Hindlimb muscle (tissue), 1 donor: Measurements from ENCODE around the gene SLC39A1. TPM values are rescaled to one million over a fixed set of nuclear protein-coding genes. Genes with fewer than 3 reads are reported as not detected.

Source experiments
- DNase-seq: peaks from one replicate; pipeline ENCODE4 v3.0.0-alpha.2; 2013
- polyA plus RNA-seq: library from polyadenylated mRNA; unstranded; fragments of 120-200 nt; gene quantifications from one replicate; pipeline ENCODE4 v1.2.1, GENCODE V29; 2013; ENCODE audit not compliant: insufficient read length

The SLC39A1 gene
- polyA plus RNA-seq, 1 donor: 43.9 TPM

- no peak for DNase-seq
These were observed 13.5 kb upstream of the SLC39A1 start for GRCh38 chr1:153976819-153977249.

DNA sequence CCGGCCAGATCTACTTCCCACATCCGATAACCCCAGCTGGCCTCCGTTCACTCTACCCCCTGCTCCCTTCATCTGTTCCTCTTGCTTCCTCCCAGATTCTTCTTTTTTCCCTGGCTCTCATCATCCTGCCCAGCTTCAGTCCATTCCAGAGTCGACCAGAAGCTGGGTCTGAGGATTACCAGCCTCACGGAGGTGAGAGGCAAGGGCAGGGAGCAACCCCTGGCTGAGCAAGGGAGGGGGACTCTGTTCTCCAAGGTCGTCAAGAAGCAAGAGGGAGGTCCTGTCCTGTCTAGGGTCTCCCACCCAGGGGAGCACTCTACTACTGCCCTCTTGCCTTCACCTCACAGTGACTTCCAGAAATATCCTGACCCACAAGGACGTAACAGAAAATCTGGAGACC, 10.2 kb upstream of the SLC39A1 start:
- DNase-seq: no peak

DNA sequence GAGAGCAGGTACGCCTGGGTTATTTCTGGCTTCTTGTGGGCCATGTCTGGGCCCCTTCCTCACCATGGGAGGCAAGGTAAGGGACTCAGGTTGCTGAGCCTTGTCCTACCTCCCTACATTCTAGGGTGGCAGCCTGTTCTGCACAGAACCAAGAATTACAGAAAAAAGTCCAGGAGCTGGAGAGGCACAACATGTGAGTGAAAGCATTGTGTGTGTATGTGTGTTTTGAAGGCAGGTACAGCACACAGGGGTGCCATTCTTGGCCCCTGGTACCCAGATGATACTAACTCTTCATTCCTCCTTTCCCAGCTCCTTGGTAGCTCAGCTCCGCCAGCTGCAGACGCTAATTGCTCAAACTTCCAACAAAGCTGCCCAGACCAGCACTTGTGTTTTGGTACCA, 9.7 kb upstream of the SLC39A1 start:
- no peak for DNase-seq

GRCh38 chr1:153970346-153970745, 7.0 kb upstream of the SLC39A1 start:
- no peak for DNase-seq

- no peak for DNase-seq
These were observed 5.6 kb upstream of the SLC39A1 start for GRCh38 chr1:153968972-153969371.

DNA sequence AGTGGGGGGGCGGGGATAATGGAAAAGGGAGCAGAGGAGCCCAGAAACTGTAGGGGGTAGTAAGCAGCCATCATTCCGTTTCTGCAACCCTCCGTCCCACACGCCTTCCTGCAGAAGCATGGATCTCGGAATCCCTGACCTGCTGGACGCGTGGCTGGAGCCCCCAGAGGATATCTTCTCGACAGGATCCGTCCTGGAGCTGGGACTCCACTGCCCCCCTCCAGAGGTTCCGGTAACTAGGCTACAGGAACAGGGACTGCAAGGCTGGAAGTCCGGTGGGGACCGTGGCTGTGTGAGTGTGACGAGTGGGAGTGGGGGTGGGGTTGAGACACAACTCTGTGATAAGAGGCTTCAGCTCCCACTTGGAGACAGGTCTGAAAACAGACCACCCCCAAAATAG, 5.1 kb upstream of the SLC39A1 start:
- DNase-seq: no peak

DNA sequence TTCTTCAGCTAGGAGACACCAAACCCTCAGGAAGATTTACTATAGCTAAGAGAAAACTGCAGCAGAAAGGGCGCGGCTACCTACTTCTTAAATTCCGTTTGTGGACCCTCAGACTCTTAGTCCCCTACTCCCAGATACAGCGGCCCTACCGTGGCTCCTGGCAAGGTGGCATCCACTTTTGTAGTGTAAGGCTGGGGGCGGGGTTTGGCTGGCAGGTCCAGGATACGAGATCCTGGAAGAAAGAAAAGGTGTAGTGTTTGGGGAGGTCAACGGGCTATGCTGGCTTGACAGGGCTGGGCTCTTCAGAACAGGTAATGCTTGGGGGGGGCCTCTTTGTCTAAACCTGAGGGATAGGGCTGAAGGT, 4.6 kb upstream of the SLC39A1 start:
- no peak for DNase-seq

DNA sequence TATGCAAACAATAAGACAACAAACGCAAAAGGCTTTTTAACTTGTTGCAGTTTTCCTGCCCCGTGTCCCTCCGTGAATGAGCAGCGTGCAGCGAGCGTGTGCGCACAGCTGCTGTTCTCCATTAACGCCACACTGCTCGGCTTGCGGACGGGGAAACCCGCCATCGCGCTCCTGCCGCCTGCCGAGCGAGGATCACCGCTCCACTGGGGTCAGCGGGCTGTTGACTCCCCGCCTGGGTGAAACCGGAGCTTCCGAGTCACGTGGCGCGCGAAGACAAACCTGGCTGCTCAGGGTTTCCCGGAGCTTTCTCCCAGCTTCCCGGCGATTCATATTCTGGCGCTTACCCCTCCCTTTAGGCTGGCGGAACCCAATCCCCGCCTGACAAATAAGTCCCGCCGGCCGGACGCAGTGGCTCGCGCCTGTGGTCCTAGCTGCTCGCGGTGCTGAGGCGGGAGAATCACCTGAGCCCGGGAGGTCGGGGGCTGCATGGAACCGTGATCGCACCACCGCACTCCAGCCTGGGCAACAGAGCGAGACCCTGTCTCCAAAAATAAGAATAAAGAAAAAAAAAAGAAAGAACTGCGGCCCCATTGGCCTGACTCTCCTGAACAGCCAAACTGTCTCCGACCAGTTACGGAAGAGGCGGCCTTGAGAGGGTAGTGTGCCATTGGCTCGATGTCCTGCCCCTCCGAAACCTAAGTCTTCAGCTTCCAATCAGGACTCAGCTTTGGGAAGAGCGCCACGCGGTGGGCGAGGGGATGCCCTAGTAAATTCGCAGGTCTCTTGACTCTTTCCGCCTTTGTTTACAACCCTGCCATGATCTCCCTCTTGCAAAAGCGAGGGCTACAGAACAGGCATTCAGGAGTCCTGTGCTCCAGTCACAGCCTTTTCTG, 4.0 kb upstream of the SLC39A1 start, which contains the start of gene CREB3L4:
Gene CREB3L4 (plus strand): TSS at position 796 of the 893 bp plus-strand sequence. CDS start 624 bp downstream, outside the sequence.
- peak; percentile 96 for DNase-seq

- DNase-seq: peak; percentile 48
These were observed 554 bp upstream of the SLC39A1 start for GRCh38 chr1:153963850-153964331.

GRCh38 chr1:153962088-153963029, 978 bp downstream of the SLC39A1 start:
- no peak for DNase-seq

DNA sequence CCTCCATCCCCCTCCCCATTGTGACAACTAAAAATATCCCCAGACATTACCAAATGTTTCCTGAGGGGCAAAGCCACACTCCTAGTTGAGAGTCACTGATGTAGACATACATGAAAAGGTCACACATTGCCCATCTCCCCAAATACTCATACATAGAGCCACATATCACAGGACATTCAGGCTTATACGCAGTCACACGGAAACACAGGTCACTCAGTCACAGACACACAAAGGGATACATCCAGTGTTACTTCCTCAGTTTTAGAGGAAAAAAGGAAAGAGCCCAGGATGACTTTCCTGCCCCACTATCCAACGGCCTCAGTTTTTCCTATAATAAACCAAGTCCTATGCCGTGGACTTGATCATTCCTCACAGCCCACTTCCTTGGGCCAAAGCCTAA, 1.9 kb downstream of the SLC39A1 start:
- no peak for DNase-seq

DNA sequence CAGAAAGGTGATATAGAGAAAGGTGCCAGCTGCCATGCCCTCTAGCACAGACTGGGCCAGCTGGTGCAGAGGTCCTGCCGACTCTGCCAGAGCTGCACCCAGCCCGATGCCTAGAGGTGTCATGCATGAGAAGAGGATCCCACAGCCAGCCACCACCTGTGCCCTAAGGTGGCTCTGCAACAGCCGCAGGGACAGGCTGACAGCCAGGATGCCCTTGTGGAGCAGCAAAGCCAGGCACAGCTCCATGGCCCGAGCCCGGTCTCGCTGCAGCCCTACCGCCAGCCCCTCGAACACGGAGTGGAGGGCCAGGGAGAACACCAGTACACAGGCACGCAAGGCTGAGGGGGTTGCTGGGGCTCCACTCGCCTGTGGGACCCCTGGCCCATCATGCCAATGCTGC, 3.1 kb downstream of the SLC39A1 start:
- no peak for DNase-seq

DNA sequence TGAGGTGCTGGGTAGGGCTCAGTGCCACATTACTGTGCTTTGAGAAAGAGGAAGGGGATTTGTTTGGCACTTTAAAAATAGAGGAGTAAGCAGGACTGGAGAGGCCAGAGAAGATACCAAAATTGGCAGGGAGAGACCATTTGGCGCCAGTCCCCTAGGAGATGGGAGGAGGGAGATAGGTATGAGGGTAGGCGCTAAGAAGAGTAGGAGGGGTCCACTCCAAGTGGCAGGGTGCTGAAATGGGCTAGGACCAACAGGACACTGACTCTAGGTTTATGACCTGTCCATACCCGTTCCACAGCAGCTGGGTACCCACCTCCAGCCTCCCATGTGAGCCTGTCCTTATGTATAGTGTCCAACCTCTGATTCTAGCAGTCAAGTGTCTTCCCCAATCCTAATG, 3.9 kb downstream of the SLC39A1 start:
- no peak for DNase-seq

- no peak for DNase-seq
These were observed 4.4 kb downstream of the SLC39A1 start for GRCh38 chr1:153958961-153959260.

- peak; percentile 98 for DNase-seq
These were observed 5.0 kb downstream of the SLC39A1 start, which contains the start of gene CRTC2 for GRCh38 chr1:153958111-153958960. TSS of gene CRTC2 (minus strand) at chr1:153958612. CDS start at chr1:153958497, 115 bp downstream.

- no peak for DNase-seq
These were observed 5.6 kb downstream of the SLC39A1 start for GRCh38 chr1:153957744-153958110.

DNA sequence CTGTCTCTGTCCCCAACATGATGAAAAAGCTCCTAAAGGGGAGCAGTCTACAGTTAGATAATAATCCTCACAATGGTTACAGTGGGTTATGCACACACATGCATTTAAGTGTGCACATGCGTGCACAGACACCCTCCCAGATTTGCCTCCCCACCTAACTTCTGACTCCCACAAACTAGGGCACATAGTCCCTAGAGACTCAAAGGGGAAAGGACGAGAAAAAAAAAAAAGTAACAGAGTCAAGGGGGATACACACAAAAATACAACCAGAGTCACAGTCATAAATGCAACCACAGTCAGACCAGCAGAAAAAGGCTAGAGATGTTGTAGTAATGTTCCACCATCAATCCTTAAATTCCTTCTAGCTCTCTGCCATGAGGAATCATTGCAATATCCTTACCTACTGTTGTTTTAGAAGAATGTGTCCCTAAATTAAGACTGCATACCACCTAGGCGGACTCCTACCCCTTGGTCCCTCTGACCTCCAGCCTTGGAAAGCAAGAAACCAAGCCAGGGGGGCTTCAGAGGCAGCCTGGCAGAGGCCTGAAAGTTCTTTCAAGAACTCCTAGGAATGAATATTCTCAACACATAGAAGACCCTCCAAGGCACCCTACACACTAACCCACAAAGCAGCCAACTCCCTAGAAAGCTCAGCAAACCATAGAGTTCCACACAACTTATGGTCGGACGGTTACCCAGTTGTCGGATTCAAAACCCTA, 6.2 kb downstream of the SLC39A1 start:
- DNase-seq: no peak

DNA sequence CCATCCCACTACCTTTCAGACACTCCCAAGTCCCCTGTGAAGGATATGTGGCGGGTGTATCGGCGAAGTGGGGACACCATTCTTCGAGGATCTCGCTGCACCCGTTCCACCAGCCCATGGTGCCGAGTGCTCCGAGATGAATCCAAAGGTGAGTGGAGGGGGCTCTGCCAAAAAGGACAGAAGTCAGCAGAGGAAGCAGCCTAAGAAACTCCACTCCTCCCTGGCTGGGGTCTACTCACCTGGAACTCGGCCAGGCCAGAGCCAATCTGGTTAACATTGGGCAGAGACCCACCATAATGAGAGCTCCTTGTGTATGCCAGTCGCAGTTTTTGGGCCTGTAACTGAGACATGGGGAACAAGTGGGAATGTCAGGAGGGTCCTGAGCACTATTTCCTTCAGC, 8.5 kb downstream of the SLC39A1 start:
- no peak for DNase-seq

DNA sequence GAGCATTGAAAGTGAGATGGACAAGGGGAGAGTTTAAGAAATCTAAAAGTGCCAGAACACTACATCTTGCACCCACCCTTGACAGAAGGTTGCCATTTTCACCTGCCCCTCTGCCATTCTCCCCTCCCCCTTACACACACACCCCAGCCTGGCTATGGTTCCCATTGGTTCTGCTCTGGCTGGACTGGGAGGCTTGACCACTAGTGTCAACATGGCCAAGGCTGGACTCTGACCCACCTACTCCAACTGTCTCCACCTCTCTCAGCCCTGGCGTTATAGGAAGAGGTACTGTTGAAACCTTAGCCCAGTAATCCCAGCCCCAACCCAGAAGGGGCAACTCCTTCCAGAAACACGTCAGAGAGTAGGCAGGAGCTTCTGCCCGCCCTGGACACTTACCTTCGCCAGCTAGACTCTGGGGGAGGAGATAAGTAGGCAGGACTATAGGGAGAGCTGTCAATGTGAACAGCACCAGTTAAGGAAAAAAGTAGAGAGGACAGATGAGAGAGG, 9.4 kb downstream of the SLC39A1 start:
- no peak for DNase-seq

GRCh38 chr1:153951801-153952200, 11.5 kb downstream of the SLC39A1 start:
- DNase-seq: no peak

DNA sequence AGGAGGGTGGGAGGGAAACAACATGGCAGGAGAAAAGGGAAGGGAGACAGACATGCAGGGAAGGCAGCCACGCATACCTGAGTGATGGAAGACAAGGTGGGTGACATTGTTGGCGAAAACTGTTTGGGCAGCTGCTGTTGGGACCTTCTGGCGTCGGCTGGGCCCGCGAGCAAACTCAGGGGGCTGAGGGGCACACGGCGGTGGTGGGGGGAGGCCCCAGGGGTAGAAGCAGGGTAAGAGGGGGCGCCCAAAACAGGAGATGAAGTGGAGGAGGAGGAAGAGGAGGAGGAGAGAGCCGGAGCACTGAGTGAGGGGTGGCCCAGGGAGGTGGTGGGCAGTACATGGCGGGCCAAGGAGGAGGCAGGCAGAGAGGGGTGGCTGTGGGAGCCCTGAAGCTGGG, 12.2 kb downstream of the SLC39A1 start:
- no peak for DNase-seq
